TTC549 (cell line): Measurements from ENCODE around the gene ZNF710.

ENCODE experiments used
- FAIRE-seq: peaks from 2 replicates; lab custom pipeline; 2012; peaks lifted over from hg19 to GRCh38; lab: Jason Lieb, UNC

Gene ZNF710

DNA sequence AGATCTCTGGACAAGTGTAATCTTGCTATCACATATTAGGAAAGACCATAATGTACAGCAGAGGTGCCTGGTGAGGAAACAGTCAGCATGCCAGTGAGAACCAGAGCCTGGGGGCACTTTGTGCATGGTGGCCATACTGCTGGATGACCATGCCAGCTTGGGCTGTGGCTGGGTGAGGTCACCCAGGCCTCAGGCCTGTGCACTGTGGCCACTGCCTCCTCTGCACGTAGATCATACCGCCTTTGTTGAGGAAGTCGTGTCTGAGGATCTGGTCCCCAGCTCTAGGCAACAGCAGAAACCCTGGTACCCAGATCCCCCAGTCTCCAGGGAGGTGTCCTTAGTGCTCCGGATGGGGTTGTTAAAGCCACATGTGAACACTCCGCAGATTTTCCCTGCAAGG lies 38.9 kb downstream of the ZNF710 start:
- FAIRE-seq = no peak

GRCh38 chr15:90040618-90041017 lies 39.5 kb downstream of the ZNF710 start:
- FAIRE-seq = no peak

DNA sequence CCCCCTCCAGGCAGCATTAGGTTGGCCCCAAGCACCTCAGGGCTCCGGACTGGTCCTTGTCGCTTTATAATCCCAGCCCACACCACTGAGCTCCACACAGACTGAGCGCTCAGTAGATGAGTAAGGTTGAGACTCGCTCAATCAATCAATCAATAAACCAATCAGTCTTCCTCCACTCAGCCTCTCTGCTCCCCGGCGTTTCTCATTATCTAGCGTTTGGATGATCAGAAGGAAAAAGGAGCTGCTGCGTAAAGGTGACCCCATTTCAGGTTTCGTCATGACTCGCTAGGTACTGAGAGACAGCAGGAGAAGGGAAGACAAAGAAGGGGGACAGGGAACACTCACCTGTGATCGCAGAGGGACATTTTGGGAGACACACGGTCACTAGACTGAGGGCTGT lies 41.2 kb downstream of the ZNF710 start:
- no peak for FAIRE-seq

DNA sequence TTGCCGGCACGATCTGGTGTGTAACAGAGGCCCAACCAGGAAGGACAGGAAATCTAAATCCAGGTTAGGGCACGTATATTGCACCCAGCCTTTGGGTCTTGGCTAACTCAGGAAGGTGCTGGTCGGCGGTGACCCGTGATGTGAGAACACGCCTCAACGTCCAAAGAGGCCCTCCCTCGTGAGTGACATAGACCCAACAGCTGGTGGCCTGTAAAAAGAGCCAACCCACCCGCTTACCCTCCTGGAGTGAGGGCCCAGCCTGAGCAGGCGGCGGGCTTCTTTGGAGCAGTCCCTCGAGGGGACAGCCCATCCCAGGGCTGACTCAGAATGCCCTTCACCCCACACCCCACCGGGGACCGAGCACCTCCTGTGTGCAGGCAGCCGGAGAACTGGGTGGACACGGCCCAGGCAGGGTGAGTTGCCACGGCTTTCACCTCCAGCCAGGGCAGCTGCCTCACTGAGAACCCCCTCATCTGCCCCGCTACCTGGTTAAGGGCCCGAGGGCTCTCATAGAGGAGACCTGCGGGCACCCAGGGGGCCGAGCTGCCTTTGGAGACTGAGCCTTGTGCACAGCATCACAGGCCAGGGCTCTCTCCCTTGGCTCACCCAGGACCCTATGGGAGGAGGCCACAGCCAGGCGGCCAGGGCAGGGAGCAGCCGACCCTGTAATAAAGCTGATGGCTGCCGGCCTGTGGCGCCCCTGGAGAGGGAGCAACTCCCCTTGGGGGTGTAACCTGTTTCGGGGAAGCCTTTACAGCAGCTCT lies 41.8 kb downstream of the ZNF710 start:
- FAIRE-seq = no peak

DNA sequence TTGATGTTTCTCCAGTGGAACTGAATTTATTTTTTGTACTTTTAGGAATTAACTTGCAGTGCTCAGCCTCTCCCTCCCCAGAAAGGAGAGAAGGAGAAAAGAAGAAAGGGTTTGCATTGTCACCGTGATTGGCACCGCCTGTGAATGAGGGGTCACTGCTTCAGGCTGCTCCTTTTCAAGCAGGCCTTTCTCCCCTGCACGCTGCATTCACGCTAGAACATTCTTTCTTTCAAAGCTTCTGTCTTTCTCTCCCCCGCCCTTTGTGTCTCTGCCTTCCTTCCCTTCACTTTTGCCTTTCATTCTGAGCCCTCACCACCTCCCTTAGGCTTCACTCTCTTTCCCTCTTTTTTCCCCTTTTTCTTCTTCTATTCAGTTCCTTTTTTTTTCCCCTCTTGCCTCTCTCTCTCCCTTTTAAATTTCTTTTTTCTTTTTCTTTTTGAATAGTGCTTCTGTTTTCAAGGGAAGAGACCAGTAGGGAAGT lies 42.4 kb downstream of the ZNF710 start:
- FAIRE-seq = no peak

GRCh38 chr15:90044191-90044590 lies 43.1 kb downstream of the ZNF710 start:
- no peak for FAIRE-seq

- FAIRE-seq = no peak
Observed at GRCh38 chr15:90044916-90045371, 43.8 kb downstream of the ZNF710 start.

DNA sequence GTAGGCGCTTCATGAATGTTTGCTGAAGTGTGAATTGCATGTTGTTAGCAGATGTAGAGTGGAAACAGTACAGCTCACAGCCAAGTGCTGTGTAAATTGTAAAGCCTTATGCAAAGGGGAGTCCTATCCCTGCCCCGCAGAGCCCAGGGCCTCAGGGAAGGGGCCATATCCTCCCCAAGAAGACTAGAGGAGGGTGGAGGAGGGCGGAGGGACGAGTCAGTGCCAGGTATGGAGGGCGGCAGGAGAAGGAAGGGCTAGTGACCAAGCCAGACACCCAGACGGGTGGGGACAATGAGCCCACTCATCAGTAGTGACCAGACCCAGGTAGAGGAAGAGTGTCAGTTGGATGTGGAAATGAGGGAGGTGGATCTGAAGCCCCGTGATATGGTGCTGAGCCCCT lies 45.2 kb downstream of the ZNF710 start:
- FAIRE-seq = no peak

GRCh38 chr15:90046911-90047392 lies 45.8 kb downstream of the ZNF710 start:
- FAIRE-seq = no peak

- no peak for FAIRE-seq
Observed at GRCh38 chr15:90047956-90048575, 46.9 kb downstream of the ZNF710 start.

DNA sequence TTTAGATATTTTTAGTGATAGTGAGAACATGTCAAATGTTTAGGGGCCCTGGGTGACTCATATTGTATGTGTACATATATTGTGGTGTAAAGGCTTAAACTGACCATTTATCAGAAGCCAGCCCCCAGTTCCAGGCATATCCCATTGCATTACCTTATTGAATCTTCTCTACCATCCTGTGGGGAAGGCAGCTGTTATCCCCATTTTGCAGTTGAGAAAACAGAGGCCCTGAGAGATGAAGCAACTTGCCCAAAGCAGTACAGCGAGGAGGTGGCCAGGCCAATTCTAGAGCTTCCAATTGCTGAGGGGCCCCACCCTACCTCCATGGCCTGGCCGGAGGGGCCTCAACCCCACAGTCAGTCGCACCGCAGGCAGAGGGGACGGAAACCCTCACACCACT lies 47.9 kb downstream of the ZNF710 start:
- FAIRE-seq = no peak

DNA sequence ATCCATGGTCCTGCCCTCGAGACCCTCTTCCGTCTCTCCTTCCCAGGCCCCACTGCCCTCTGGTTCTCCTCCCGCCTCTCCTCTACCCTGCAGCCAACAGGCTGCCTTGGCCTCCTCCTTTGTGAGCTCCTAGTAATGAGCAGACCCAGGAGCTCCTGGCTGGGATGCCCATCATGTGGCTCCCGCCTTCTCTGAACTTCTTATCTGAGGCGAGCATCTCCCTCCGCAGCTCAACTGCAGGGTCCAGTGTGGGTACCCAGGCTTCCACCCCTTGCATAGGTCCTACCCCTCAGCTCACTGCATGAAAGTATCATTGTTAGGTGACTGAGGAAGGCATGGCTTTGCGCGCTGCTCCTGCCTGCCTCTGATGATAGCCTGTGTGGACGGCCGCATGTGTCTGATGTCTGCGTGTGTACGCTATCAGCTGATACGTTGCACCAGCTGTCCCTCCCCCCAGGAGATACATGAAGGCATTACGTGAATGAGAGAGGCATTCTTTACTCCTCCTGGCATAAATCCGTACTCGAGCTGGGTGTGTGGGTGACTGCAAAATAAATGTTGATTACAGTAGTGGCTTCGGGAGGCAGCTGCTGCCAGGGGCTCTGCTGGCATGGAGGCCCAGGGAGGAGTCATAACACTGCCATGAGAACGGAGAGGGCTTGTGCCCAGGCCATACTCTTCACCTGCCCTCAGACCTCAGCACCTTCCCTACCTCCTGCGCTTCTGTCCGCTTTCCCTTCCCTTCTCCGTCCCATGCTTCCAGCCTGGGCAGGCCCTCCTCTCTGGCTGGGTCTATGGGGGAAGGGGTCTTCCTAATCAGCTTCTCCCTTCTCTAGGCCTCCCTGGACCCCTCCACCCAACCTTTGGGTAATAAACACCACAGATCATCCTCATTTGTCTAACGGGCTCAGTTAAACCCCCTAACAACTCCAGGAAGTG lies 48.8 kb downstream of the ZNF710 start:
- no peak for FAIRE-seq

- no peak for FAIRE-seq
Observed at GRCh38 chr15:90051874-90052273, 50.8 kb downstream of the ZNF710 start.

- no peak for FAIRE-seq
Observed at GRCh38 chr15:90053685-90054466, 52.8 kb downstream of the ZNF710 start.

DNA sequence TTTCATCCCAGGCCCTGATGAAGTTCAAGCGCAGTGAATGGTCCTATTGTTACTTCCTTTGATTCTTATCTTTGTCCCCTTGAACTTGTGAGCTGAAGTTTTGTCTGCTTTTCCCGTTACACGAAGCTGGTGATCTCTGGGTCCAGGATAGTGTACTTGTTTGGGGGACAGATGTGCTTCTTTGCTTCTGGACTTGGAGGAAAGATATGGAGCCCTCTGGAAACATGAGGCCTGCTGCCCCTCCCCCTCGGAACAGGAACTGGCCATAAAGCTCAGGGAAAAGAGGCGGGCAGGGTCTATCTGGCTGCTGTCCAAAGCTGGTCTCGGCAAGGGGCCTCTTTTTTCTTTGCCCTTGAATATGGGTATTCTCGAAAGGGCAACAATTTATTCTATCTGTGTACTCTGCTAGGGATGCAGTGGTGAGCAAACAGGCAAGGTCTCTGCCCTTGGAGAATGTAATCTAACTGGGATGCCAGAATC lies 53.5 kb downstream of the ZNF710 start:
- no peak for FAIRE-seq

DNA sequence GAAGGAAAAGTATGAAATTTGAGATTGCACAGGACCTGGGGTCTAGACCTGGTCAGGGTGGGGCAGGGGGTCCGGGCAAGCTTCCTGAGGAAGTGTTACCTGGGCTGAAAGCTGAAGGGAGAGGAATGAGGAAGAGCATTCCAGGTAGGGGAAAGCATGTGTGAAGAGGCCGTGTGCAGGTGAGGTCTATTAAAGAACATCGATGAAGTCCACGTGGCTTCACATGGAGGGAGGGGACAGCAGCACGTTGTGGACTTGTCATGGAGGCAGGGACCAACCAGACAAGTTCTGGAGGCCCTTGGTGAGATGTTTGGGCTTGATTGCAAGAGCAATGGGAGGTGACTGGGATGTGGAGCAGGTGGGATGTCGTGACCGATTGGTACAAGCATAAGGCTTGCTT lies 54.1 kb downstream of the ZNF710 start:
- FAIRE-seq = no peak

GRCh38 chr15:90056529-90056928 lies 55.4 kb downstream of the ZNF710 start:
- no peak for FAIRE-seq

DNA sequence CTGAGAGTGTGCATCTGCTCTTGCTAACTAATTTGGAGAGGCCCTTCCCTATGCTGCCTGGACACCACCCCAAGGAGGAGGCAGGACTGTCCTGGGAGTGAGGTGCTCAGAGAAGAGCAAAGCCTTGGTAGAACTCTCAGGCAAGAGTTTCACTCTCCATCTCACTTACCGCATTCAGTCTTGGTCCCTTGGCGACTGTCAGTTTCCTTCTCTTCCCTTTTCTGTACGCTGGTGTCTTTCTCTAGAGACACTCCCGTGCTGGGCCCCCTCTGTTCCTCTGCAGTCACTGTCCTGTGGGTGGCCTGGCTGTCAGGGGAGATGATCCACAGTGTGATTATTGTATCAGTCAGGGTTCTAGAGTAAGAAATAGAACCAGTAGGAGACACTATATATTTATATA lies 57.2 kb downstream of the ZNF710 start:
- no peak for FAIRE-seq

DNA sequence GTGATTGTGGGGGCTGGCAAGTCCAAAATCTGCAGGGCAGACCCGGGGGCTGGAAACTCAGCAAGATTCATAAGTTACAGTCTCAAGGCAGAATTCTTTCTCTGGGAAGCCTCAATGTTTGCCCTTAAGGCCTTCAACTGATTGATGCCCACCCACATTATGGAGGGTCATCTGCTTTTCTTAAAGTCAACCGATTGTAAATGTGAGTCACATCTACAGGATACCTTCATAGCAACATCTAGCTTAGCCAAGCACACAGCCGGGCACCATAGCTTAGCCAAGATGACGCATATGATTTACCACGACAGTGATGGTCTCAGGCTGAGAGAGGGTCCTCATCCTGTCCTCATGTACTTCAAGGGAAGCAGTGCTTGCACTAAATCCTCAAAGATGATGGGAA lies 57.7 kb downstream of the ZNF710 start:
- no peak for FAIRE-seq

DNA sequence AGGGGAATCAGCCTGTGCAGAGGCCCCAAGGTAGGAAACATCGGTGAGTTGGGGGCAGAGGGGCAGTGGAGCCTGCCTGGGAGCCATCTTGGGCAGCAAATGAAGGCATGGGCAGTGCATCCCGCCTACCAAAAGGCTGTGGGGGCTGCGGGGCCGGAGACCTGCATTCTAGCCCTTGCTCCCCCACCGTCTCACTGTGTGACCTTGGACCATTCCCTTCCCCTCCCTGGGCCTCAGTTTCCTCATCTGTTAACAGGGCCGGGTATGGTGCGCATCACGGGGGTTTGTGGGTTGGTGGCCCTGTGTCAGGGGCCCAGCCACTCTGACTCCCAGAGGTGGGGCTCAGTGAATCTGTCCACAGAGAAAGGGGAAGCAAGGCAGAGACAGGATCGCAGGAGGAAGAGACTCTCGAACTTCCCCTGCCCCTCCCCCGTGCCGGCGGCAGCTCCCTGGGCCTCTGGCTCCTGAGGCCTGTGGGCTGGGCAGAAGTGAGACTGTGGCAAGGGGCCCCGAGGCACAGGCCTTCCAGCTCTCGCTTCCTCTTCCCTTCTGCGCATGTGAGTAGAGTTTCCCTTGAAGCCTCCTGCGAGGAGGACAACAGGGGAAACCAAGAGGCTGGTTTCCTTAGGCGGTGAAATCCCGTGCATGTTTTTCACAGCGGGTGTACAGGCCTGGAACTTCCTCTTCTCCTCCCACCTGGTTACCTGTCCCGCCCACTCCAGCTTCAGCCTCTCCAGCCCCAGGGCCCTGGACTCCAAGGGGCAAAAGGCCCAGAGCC lies 58.3 kb downstream of the ZNF710 start:
- no peak for FAIRE-seq

- no peak for FAIRE-seq
Observed at GRCh38 chr15:90060797-90061196, 59.7 kb downstream of the ZNF710 start.
